HG03039 (cell line): ENCODE measurements around the gene POLE.

Experiments
- ATAC-seq: cut with Tn5 transposase; IDR thresholded peaks from one replicate; pipeline ENCODE4 v1.9.1; 2021; ENCODE audit warnings: mild to moderate bottlenecking, moderate library complexity; ENCODE audit not compliant: unreplicated experiment

POLE gene

GRCh38 chr12:132687211-132688164 is at the start of gene POLE, which contains the start of gene PXMP2:
POLE (minus strand) TSS chr12:132687342; CDS start chr12:132687315, 27 bp downstream.
PXMP2 (plus strand) TSS chr12:132687587; CDS start chr12:132687671, 84 bp downstream.
- peak; percentile 85 for ATAC-seq

DNA sequence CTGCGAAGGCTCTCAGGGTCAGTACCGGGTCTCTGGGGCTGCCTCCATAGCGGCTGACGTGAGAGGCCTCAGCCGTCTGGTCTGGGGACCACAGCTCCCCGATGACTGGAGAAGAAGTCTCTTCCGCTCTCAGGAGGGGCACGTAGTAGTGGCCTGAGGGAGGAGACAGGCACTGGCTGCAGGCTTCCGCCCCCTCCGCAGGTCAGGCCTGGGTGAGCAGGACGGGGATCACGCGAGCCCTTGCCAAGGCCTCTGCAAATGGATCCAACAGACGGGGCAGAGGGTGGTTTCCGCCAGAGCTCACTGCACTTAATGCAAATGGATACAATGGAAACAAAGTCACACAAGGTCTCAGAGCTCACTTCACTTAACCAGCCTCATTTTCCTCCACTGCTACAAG is 49.8 kb upstream of the POLE start:
- no peak for ATAC-seq

DNA sequence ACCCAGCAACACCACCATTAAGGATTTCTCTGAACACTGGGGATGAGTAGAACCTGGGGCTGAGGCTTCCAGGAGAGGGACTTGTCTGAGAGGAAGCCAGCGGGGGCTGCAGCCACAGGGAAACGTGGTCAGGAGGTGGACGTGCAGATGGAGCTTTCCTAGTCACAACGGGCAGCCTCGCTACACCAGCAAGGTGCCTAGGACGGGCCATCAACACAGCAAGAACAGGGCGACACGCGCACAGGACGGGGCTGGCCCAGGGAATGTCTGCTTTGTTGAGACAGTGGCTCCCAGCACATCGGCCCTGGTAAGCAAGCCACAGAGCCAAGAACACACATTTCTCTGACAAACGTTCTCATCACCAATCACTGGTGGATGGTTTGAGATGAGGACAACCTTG is 49.2 kb upstream of the POLE start:
- no peak for ATAC-seq

DNA sequence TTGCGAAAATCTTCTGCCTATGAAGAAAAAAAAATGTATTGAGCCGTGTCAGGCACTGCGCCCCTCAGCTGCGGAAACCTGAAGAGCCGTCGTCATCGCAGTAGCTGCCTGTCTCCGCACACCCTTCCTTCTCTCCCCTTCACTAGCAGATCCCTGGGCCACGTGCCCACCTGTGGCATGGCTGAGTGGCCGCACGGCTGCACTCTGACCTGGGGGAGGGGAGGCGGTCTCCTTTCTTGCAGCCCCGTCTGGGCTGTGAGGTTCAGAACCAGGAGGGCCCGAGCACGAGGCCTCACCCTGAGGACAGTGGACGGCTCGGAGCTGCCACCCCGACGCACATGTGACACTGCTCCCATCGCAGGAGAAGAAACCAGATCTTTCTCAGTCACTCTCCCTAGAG is 48.4 kb upstream of the POLE start:
- no peak for ATAC-seq

DNA sequence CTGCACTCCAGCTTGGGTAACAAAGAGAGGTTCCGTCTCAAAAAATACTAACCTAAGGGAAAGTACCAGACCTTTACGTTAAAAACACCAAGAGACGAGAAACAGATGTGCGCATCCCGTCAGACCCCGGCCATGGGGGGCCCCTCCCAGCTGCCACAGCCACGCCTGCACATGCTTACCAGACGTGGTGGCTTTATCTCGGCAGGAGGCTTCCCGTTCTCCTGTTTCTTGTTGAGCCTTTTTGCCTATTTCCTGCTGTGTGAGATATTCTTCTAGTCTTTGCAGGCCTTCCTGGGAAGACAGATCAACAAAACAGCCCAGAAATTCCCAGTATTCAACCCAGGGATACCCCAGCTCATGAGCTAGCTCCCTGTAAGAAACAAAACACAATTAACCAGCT is 47.1 kb upstream of the POLE start:
- no peak for ATAC-seq

DNA sequence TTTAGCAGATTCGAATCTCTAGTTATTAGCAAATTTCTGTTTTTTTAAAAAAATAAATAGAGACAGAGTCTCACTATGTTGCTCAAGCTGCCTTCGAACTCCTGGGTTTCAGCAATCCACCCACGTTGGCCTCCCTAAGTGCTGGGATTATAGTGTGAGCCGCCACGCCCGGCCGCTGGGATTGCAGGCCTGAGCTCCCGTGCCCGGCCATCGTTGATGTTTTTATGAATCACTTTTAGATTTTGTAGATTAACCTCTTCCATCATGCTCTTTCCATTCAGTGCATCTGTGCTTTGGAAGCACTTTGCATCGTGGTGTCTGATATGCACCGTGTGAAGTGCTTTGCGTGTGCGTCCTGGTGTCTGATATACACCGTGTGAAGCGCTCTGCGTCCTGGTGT is 44.4 kb upstream of the POLE start:
- ATAC-seq = no peak

- ATAC-seq = no peak
These were observed 43.2 kb upstream of the POLE start for GRCh38 chr12:132730353-132730752.

- ATAC-seq = no peak
These were observed 42.6 kb upstream of the POLE start for GRCh38 chr12:132729541-132730320.

- no peak for ATAC-seq
These were observed 41.4 kb upstream of the POLE start for GRCh38 chr12:132728502-132728901.

GRCh38 chr12:132727091-132727794 is 40.1 kb upstream of the POLE start:
- no peak for ATAC-seq

GRCh38 chr12:132726386-132726785 is 39.2 kb upstream of the POLE start:
- ATAC-seq = no peak

GRCh38 chr12:132724506-132725241 is 37.5 kb upstream of the POLE start:
- no peak for ATAC-seq

GRCh38 chr12:132723764-132724140 is 36.6 kb upstream of the POLE start:
- ATAC-seq = no peak

GRCh38 chr12:132723015-132723763 is 36.0 kb upstream of the POLE start:
- ATAC-seq = no peak

- no peak for ATAC-seq
These were observed 33.6 kb upstream of the POLE start for GRCh38 chr12:132720606-132721345.

GRCh38 chr12:132719954-132720324 is 32.8 kb upstream of the POLE start:
- no peak for ATAC-seq

DNA sequence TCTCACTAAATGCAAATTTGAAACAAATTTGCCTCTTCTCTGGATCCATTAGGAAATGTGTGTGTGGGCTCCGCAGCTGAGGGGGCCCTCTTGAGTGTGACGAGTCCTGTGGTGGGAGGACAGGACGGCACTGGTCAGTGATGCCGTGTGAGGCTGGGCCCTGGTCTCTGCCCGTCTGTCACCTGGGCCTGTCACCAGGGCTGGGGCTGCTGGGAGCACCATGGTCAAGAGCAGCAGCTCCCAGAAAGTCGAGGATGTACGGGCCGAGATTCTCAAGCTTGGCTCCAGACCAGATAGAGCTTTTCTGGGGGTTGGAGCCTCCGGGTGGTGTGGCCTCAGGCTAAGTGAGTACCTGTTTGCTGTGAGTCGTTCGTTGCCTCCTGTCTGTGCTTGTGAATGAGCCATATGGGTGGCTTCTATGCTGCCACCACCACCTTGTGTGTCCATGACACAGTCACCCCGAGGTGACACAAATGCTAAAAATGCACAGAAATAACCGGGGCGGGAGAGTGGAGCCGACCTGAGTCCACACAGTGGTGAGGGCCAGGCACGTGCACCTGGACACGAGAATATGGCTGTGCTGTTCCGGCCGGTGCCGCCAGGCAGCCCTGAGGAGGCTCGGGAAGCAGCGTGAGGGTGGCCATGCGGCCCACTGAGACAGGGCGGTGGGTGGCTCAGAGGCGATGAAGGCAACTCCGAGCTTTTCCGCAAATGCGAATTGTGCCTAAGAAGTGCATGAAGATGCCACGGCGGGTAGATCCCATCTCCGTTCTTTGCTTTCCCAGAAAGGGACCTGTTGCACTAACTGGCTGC is 32.2 kb upstream of the POLE start:
- ATAC-seq = no peak

DNA sequence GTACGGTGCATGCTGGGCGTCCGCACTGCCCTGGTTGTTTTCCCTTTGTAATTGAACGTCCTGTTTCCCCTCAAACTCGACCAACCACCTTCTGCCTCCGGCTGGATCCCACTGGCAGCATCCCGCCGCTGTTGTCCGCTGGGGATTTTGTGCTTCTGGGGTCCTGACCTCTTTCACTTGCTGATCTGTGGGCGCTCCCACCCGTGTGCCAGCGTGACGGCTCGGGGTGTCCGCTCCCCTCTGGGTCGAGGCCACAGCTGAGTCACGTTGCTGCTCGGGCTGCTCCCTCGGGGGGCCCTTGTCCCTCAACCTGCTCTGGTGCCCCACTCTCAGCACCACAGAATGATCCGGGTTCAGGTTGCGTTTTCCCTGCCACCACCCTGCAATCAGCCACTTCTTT is 31.5 kb upstream of the POLE start:
- ATAC-seq = no peak
